ENCODE data around the gene SH3PXD2A.
A peak's percentile ranks its signal among the peaks of the same experiment; 100 is the strongest.

SH3PXD2A gene

DNA sequence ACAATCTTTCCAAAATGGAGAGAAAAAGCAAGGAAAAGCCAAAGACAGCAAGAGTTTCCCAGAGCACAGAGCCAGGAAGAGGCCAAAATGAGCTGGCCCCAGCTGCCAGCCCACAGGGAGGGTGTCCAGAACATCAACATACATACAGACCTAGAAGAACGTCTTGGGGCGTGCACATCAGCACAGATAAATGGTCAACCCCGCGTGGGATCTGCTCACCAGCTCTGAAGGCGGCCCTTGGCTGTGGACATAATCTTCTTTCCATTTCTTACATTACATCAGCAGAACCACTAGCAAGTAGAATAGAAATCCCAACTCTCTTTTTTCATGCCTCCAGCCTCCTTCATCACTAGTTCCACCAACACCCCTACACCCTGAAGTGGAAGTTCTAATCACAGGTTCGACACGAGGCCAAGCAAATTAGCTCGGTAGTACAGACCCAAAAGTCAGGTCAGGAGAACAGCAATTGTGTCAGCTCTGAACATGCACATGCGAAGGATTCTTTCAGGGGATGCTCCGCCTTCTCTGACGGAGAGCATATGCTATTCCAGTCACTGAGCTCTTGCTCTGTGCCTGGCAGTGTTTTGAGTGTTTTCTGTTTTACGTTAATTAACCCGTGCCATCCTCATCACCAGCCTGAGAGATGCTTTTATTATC is 16.4 kb downstream of the SH3PXD2A start:
- FAIRE-seq, result no peak
- no peak for DNase-seq (ENCODE audit: insufficient read length)
- TF ChIP-seq POLR2AphosphoS5 (IDR thresholded peaks at IDR 0.05; ENCODE audit: low read depth, low read length) (no peak), POLR2A (IDR thresholded peaks at IDR 0.05; ENCODE audit: low read depth, low read length) (no peak), TAF1 (IDR thresholded peaks at IDR 0.05; ENCODE audit: borderline replicate concordance, low read depth, low read length) (no peak)

DNA sequence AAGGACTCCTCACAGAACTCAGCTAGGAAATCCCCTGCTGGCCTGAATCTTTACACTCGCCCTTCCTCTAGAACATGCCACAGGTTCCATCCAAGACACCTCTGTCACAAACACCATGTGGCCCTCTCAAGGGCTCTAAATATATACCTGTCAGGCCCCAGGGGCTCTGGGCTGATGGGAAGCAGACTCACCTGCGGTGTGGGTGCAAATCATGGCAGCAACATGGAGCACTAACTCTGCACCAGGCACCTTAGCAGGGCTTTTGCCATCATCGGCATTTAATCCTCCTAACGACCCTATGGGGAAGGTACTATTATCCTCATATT is 17.3 kb downstream of the SH3PXD2A start:
- TF ChIP-seq TAF1 (IDR thresholded peaks at IDR 0.05; ENCODE audit: borderline replicate concordance, low read depth, low read length) (no peak), POLR2AphosphoS5 (IDR thresholded peaks at IDR 0.05; ENCODE audit: low read depth, low read length) (no peak), POLR2A (IDR thresholded peaks at IDR 0.05; ENCODE audit: low read depth, low read length) (no peak)
- FAIRE-seq, result no peak
- no peak for DNase-seq (ENCODE audit: insufficient read length)

DNA sequence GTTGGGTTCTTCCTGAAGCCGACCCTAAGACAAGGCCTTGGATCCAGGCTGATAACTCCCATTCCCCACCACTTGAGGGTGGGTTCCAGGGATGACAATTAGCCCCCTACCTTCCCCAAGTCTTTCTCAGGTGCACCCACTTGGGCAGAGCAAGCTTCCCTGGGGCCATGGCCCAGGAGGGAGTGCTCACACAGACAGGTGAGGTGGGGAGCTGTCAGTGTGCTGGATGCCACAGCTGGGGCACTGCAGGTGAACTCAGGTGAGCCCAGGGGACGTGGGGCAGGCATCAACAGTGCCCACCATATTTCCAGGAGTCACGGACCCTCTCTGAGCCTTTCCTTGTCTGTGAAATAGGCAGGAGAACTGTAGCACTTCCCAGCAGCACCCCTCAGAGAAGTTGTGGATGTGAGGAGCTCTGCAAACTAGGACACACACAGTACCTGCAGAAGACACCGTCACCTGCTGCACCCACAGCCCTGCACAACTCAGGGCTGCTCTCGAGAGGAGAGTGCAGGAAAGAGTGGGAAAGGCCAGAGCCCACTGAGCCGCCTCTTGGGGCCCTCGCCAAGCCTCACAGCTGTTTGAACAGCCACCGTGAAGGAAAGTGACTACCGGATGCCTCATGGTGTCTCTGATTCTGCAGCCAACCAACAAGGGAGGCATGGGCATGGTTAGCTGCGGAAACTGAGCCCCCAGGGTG is 17.9 kb downstream of the SH3PXD2A start:
- DNase-seq (ENCODE audit: insufficient read length) (no peak), FAIRE-seq (peak; percentile 38)
- no peak for TF ChIP-seq POLR2A (IDR thresholded peaks at IDR 0.05; ENCODE audit: low read depth, low read length)
- no peak for TF ChIP-seq TAF1 (IDR thresholded peaks at IDR 0.05; ENCODE audit: borderline replicate concordance, low read depth, low read length)
- TF ChIP-seq POLR2AphosphoS5 (IDR thresholded peaks at IDR 0.05; ENCODE audit: low read depth, low read length), result no peak

- DNase-seq (ENCODE audit: insufficient read length) (no peak), FAIRE-seq (no peak)
- no peak for TF ChIP-seq POLR2AphosphoS5 (IDR thresholded peaks at IDR 0.05; ENCODE audit: low read depth, low read length)
- TF ChIP-seq POLR2A (IDR thresholded peaks at IDR 0.05; ENCODE audit: low read depth, low read length), result no peak
- TF ChIP-seq TAF1 (IDR thresholded peaks at IDR 0.05; ENCODE audit: borderline replicate concordance, low read depth, low read length), result no peak
Observed at GRCh38 chr10:103836861-103837260, 18.5 kb downstream of the SH3PXD2A start.

GRCh38 chr10:103836273-103836672 is 19.1 kb downstream of the SH3PXD2A start:
- no peak for TF ChIP-seq POLR2A (IDR thresholded peaks at IDR 0.05; ENCODE audit: low read depth, low read length)
- TF ChIP-seq POLR2AphosphoS5 (IDR thresholded peaks at IDR 0.05; ENCODE audit: low read depth, low read length), result no peak
- no peak for DNase-seq (ENCODE audit: insufficient read length)
- no peak for FAIRE-seq

DNA sequence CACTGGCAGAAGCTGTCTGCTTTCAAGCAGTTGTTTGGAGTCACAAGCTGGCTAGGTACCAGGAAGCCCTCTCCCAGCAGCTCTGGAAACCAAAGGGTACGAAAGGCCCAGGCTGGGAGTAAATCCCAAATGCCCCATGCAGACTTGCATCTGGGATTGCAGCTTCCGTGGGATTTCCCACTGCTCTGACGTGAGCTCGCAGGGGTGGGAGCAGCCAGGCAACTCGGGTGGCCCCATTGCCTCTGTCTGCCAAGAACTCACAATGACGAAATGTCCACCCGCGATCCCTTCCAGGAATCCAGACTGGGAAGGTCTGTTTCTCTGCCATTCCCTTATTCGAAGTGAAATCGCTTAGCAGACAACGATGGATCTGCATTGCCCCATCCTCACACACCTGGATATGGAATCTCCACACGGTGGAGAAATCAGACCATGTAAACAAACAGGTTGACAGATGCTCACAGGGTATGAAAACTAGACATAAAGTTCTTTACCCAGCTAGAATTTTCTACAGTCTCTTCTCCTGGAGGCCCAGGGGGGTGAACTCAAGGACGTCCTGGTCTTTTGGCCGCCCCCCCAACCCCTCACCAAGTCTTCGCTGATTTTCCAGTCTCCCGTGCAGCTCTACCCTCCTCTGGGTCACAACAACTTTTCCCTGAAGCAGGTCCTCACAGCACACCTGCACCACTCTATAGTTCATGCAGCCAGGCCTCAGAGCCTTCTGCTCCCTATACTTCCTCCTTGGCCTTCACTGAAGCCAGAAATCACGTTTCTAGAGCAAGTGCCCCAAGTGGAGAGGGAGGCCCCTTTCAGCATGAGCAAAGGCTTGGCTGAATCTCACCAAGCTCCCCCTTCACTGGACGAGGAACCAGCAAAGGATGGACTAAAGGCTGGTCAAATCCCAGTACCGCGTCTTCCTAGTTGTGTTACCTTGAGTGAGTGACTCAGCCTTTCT is 20.0 kb downstream of the SH3PXD2A start:
- TF ChIP-seq POLR2AphosphoS5 (IDR thresholded peaks at IDR 0.05; ENCODE audit: low read depth, low read length) (no peak), POLR2A (IDR thresholded peaks at IDR 0.05; ENCODE audit: low read depth, low read length) (no peak), TAF1 (IDR thresholded peaks at IDR 0.05; ENCODE audit: borderline replicate concordance, low read depth, low read length) (no peak)
- DNase-seq (ENCODE audit: insufficient read length), result no peak
- FAIRE-seq, result no peak

- TF ChIP-seq POLR2A (IDR thresholded peaks at IDR 0.05; ENCODE audit: low read depth, low read length), result no peak
- TF ChIP-seq TAF1 (IDR thresholded peaks at IDR 0.05; ENCODE audit: borderline replicate concordance, low read depth, low read length), result no peak
- TF ChIP-seq POLR2AphosphoS5 (IDR thresholded peaks at IDR 0.05; ENCODE audit: low read depth, low read length), result no peak
- FAIRE-seq (no peak), DNase-seq (ENCODE audit: insufficient read length) (no peak)
Observed at GRCh38 chr10:103834436-103835095, 20.8 kb downstream of the SH3PXD2A start.

GRCh38 chr10:103833731-103834365 is 21.5 kb downstream of the SH3PXD2A start:
- FAIRE-seq (no peak), DNase-seq (ENCODE audit: insufficient read length) (no peak)

DNA sequence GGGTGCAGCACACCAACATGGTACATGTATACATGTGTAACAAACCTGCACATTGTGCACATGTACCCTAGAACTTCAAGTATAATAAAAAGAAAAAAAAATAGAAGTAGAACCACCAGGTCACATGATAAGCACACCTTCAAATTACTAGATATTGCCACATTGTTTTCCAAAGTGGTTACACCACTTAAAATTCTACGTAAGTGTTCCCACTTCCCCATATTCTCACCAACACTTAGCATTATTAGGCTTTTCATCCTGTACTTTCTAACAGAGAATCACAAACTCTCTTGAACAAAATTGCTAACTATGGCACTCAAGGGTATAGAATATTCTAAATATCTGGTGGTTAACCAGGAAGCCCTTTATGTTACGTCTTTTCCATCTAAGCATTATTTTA is 22.6 kb downstream of the SH3PXD2A start:
- no peak for FAIRE-seq
- TF ChIP-seq TAF1 (IDR thresholded peaks at IDR 0.05; ENCODE audit: borderline replicate concordance, low read depth, low read length) (no peak), POLR2A (IDR thresholded peaks at IDR 0.05; ENCODE audit: low read depth, low read length) (no peak), POLR2AphosphoS5 (IDR thresholded peaks at IDR 0.05; ENCODE audit: low read depth, low read length) (no peak)
- no peak for DNase-seq (ENCODE audit: insufficient read length)

More at GRCh38 chr10:103833731-103834365, 21.5 kb downstream of the SH3PXD2A start:
- TF ChIP-seq TAF1 (IDR thresholded peaks at IDR 0.05; ENCODE audit: borderline replicate concordance, low read depth, low read length) (no peak), POLR2A (IDR thresholded peaks at IDR 0.05; ENCODE audit: low read depth, low read length) (no peak), POLR2AphosphoS5 (IDR thresholded peaks at IDR 0.05; ENCODE audit: low read depth, low read length) (no peak)

GRCh38 chr10:103829838-103830465 is 25.4 kb downstream of the SH3PXD2A start:
- no peak for DNase-seq (ENCODE audit: insufficient read length)
- FAIRE-seq, result no peak
- TF ChIP-seq POLR2AphosphoS5 (IDR thresholded peaks at IDR 0.05; ENCODE audit: low read depth, low read length), result no peak
- no peak for TF ChIP-seq POLR2A (IDR thresholded peaks at IDR 0.05; ENCODE audit: low read depth, low read length)
- no peak for TF ChIP-seq TAF1 (IDR thresholded peaks at IDR 0.05; ENCODE audit: borderline replicate concordance, low read depth, low read length)
